Measurements from ENCODE around the gene TNP1.

DNA sequence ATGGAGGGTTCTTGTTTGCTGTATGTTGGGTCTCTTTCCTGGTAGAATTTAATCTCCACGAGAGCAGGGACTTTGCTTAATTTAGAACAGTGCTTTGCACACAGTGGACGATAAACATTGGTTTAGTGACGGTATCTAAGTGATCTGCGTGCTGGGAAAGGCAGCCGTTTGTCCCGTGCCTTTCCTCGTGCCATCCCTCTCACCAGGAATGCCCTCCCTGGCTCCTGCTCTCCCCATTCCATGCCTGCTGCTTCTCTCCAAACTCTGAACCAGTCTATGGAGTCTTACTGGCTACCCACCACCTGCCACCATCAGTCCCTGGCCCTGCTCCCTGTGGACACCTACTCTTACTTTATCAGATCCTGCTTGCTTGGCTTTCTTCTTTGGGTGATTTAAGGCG lies 27.3 kb upstream of the TNP1 start:
- TF ChIP-seq, protein P1, sequence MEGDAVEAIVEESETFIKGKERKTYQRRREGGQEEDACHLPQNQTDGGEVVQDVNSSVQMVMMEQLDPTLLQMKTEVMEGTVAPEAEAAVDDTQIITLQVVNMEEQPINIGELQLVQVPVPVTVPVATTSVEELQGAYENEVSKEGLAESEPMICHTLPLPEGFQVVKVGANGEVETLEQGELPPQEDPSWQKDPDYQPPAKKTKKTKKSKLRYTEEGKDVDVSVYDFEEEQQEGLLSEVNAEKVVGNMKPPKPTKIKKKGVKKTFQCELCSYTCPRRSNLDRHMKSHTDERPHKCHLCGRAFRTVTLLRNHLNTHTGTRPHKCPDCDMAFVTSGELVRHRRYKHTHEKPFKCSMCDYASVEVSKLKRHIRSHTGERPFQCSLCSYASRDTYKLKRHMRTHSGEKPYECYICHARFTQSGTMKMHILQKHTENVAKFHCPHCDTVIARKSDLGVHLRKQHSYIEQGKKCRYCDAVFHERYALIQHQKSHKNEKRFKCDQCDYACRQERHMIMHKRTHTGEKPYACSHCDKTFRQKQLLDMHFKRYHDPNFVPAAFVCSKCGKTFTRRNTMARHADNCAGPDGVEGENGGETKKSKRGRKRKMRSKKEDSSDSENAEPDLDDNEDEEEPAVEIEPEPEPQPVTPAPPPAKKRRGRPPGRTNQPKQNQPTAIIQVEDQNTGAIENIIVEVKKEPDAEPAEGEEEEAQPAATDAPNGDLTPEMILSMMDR (IDR thresholded peaks at IDR 0.05; ENCODE audit: poor library complexity, severe bottlenecking): no peak
- TF ChIP-seq EP300 (conservative IDR thresholded peaks at IDR 0.05; ENCODE audit: poor library complexity, severe bottlenecking) (no peak), REST (IDR thresholded peaks at IDR 0.05; ENCODE audit: borderline replicate concordance) (no peak), POLR2AphosphoS5 (IDR thresholded peaks at IDR 0.05) (no peak), SMC3 (conservative IDR thresholded peaks at IDR 0.05; ENCODE audit: poor library complexity) (no peak), EZH2 (IDR thresholded peaks at IDR 0.05; ENCODE audit: borderline replicate concordance, insufficient read depth, low read length, poor library complexity, severe bottlenecking) (no peak)

Data from neural cell (in vitro differentiated cells).